SK-N-MC (cell line): ENCODE results near the gene GNG14.
"Not testable (repeated sequence)": the region's sequence is repeated elsewhere in the genome, so short reads cannot be mapped to it uniquely, and the experiment has no call there.

Source experiments
- DNase-seq: peaks from one replicate; pipeline ENCODE4 v3.0.0-alpha.2; 2011; ENCODE audit warnings: low read depth, low spot score
- H3K27ac ChIP-seq: fragments of 200-600 bp; sonication (generic); 2 replicates; pipeline ENCODE4 v1.5.1; 2016; ENCODE audit warnings: mixed run types
- H3K36me3 ChIP-seq: fragments of 200-600 bp; sonication (generic); 2 replicates; pipeline ENCODE4 v1.6.1; 2017; ENCODE audit warnings: antibody characterized with exemption, low read length, mixed read lengths; ENCODE audit not compliant: insufficient read depth
- H3K4me3 ChIP-seq: fragments of 200-600 bp; sonication (generic); 2 replicates; pipeline ENCODE4 v1.5.1; 2016
- H3K9ac ChIP-seq: fragments of 200-600 bp; sonication (generic); 2 replicates; pipeline ENCODE4 v1.8.0; 2017; ENCODE audit warnings: mixed run types, mixed read lengths; ENCODE audit not compliant: insufficient read length
- H3K9me3 ChIP-seq: fragments of 200-600 bp; sonication (generic); 2 replicates; pipeline ENCODE4 v1.6.1; 2017; ENCODE audit warnings: low read depth, mild to moderate bottlenecking, antibody characterized with exemption, low read length, moderate library complexity, mixed read lengths
- EZH2 ChIP-seq: fragments of 200-600 bp; sonication (generic); IDR thresholded peaks from one replicate; pipeline ENCODE4 v1.6.1; 2017; ENCODE audit warnings: antibody characterized with exemption
- FOXP2 ChIP-seq: optimal IDR thresholded peaks from 2 replicates; pipeline ENCODE3; 2011; ENCODE audit warnings: mild to moderate bottlenecking, moderate library complexity; ENCODE audit not compliant: insufficient read depth; ENCODE audit errors: extremely low read length, control extremely low read depth
- POLR2AphosphoS5 ChIP-seq: IDR thresholded peaks from 2 replicates; pipeline ENCODE4 v1.6.1; 2012; ENCODE audit warnings: mild to moderate bottlenecking, low read depth, low read length, borderline replicate concordance

The GNG14 gene

GRCh38 chr19:12669270-12670158 lies 18.3 kb upstream of the GNG14 start:
- peak overlapping the region; percentile 94 for H3K4me3 ChIP-seq
- H3K9me3 ChIP-seq = no peaks in the 10 kb centered on the region
- DNase-seq = peak; percentile 66
- TF ChIP-seq EZH2 (no peak), POLR2AphosphoS5 (peak; percentile 72), FOXP2 (peak; percentile 57)
- peak overlapping the region; percentile 96 for H3K9ac ChIP-seq
- H3K27ac ChIP-seq = peak overlapping the region; percentile 99
- H3K36me3 ChIP-seq = peaks cover 17% of the 10 kb centered on the region

- Histone ChIP-seq H3K9ac (peak overlapping the region; percentile 96), H3K36me3 (peaks cover 17% of the 10 kb centered on the region), H3K4me3 (peak overlapping the region; percentile 94), H3K9me3 (no peaks in the 10 kb centered on the region), H3K27ac (0 out of 2 replicates have a peak overlapping the region, but pooled peaks have one; percentile 99)
- TF ChIP-seq POLR2AphosphoS5 = 0 out of 2 replicates have a peak, but pooled peaks have one; percentile 3
- TF ChIP-seq EZH2 = no peak
- no peak for TF ChIP-seq FOXP2
- DNase-seq = no peak
Measured at GRCh38 chr19:12670159-12670928, 17.5 kb upstream of the GNG14 start.

GRCh38 chr19:12672744-12673143 lies 15.1 kb upstream of the GNG14 start:
- DNase-seq = no peak
- TF ChIP-seq FOXP2 (no peak), POLR2AphosphoS5 (no peak), EZH2 (no peak)
- no peak overlapping the region for H3K9ac ChIP-seq
- H3K36me3 ChIP-seq = peaks cover 40% of the 10 kb centered on the region
- H3K4me3 ChIP-seq = no peak overlapping the region
- no peaks in the 10 kb centered on the region for H3K9me3 ChIP-seq
- H3K27ac ChIP-seq = no peak overlapping the region

- H3K9me3 ChIP-seq = no peaks in the 10 kb centered on the region
- no peak for DNase-seq
- H3K9ac ChIP-seq = no peak overlapping the region
- no peak overlapping the region for H3K27ac ChIP-seq
- H3K36me3 ChIP-seq = peaks cover 55% of the 10 kb centered on the region
- TF ChIP-seq EZH2 (no peak), POLR2AphosphoS5 (no peak), FOXP2 (no peak)
- no peak overlapping the region for H3K4me3 ChIP-seq
Measured at GRCh38 chr19:12675399-12675798, 12.4 kb upstream of the GNG14 start.

- no peak overlapping the region for H3K4me3 ChIP-seq
- H3K9me3 ChIP-seq = no peaks in the 10 kb centered on the region
- H3K36me3 ChIP-seq = peaks cover 55% of the 10 kb centered on the region
- DNase-seq = no peak
- TF ChIP-seq FOXP2 (no peak), EZH2 (no peak), POLR2AphosphoS5 (no peak)
- H3K27ac ChIP-seq = no peak overlapping the region
- no peak overlapping the region for H3K9ac ChIP-seq
Measured at GRCh38 chr19:12675940-12676339, 11.9 kb upstream of the GNG14 start.

- H3K36me3 ChIP-seq = peaks cover 55% of the 10 kb centered on the region
Measured at GRCh38 chr19:12676384-12676792, 11.4 kb upstream of the GNG14 start.

GRCh38 chr19:12676928-12677327 lies 10.9 kb upstream of the GNG14 start:
- TF ChIP-seq EZH2 = no peak
- no peak; the same call in 1 of the 2 replicates for TF ChIP-seq POLR2AphosphoS5
- no peak for TF ChIP-seq FOXP2
- no peak for DNase-seq
- Histone ChIP-seq H3K4me3 (no peak overlapping the region), H3K36me3 (peaks cover 55% of the 10 kb centered on the region), H3K27ac (no peak overlapping the region), H3K9ac (no peak overlapping the region), H3K9me3 (no peaks in the 10 kb centered on the region)

More at GRCh38 chr19:12676384-12676792, 11.4 kb upstream of the GNG14 start:
- no peak overlapping the region for H3K9ac ChIP-seq
- TF ChIP-seq EZH2 (no peak), FOXP2 (no peak), POLR2AphosphoS5 (no peak)
- H3K4me3 ChIP-seq = no peak overlapping the region
- no peaks in the 10 kb centered on the region for H3K9me3 ChIP-seq
- no peak overlapping the region for H3K27ac ChIP-seq
- DNase-seq = no peak

GRCh38 chr19:12678039-12678438 lies 9.8 kb upstream of the GNG14 start:
- not testable (repeated sequence) for H3K4me3 ChIP-seq, H3K9me3 ChIP-seq, H3K27ac ChIP-seq, H3K9ac ChIP-seq, DNase-seq
- H3K36me3 ChIP-seq = peaks cover 49% of the 10 kb centered on the region

- no peak for DNase-seq
- no peak overlapping the region for H3K27ac ChIP-seq
- H3K9ac ChIP-seq = no peak overlapping the region
- peaks cover 41% of the 10 kb centered on the region for H3K36me3 ChIP-seq
- no peaks in the 10 kb centered on the region for H3K9me3 ChIP-seq
- H3K4me3 ChIP-seq = no peak overlapping the region
- TF ChIP-seq FOXP2 (no peak), EZH2 (no peak), POLR2AphosphoS5 (no peak)
Measured at GRCh38 chr19:12680034-12680433, 7.8 kb upstream of the GNG14 start.
